ENCODE data around the gene ABHD15. TPM values are rescaled to one million over a fixed set of nuclear protein-coding genes. Genes with fewer than 3 reads are reported as not detected.

ABHD15 gene
- total and polyA plus RNA-seq, 2 experiments from 2014 or later, result 2.4 to 10.1 TPM

- WGBS, 2 experiments (ENCODE audit: low coverage in 1 of 2, low lambda C conversion rate in 2 of 2, missing lambda C conversion rate in 2 of 2), result 72 to 74% methylated on average over 12 of the region's 12 CpGs
- H2AFZ ChIP-seq, result no peak overlapping the region
- TF ChIP-seq EZH2phosphoT487 (IDR thresholded peaks at IDR 0.05; ENCODE audit: insufficient read depth, low read depth) (no peak), EZH2 (IDR thresholded peaks at IDR 0.05; ENCODE audit: insufficient read depth, poor library complexity, severe bottlenecking) (no peak)
- no peak overlapping the region for H3K4me3 ChIP-seq
- H3K4me1 ChIP-seq (ENCODE audit: insufficient read depth), result peaks cover 14% of the 10 kb centered on the region
- no peak overlapping the region for H3K9ac ChIP-seq
- H3K36me3 ChIP-seq (ENCODE audit: low read depth), result no peaks in the 10 kb centered on the region
- no peak overlapping the region for H3K4me2 ChIP-seq (ENCODE audit: unreplicated experiment)
- H4K20me1 ChIP-seq (ENCODE audit: insufficient read depth), result no peaks in the 10 kb centered on the region
- no peak overlapping the region for H3K27ac ChIP-seq
- peaks cover 14% of the 10 kb centered on the region; the same call in 1 of the 2 replicates for H3F3A ChIP-seq (ENCODE audit: insufficient read depth)
- no peaks in the 10 kb centered on the region for H3K79me2 ChIP-seq (ENCODE audit: insufficient read depth)
- in situ Hi-C loops (cut with MboI), result no loop called here
- no peak for DNase-seq
- H3K27me3 ChIP-seq (replicated peaks; ENCODE audit: insufficient read depth), result no peaks in the 10 kb centered on the region
- H3K9me3 ChIP-seq (ENCODE audit: low read depth), result no peaks in the 10 kb centered on the region
- no peaks in the 10 kb centered on the region for H3K9me2 ChIP-seq (ENCODE audit: insufficient read depth)
These were observed 29.3 kb upstream of the ABHD15 start for GRCh38 chr17:29595943-29596774.

DNA sequence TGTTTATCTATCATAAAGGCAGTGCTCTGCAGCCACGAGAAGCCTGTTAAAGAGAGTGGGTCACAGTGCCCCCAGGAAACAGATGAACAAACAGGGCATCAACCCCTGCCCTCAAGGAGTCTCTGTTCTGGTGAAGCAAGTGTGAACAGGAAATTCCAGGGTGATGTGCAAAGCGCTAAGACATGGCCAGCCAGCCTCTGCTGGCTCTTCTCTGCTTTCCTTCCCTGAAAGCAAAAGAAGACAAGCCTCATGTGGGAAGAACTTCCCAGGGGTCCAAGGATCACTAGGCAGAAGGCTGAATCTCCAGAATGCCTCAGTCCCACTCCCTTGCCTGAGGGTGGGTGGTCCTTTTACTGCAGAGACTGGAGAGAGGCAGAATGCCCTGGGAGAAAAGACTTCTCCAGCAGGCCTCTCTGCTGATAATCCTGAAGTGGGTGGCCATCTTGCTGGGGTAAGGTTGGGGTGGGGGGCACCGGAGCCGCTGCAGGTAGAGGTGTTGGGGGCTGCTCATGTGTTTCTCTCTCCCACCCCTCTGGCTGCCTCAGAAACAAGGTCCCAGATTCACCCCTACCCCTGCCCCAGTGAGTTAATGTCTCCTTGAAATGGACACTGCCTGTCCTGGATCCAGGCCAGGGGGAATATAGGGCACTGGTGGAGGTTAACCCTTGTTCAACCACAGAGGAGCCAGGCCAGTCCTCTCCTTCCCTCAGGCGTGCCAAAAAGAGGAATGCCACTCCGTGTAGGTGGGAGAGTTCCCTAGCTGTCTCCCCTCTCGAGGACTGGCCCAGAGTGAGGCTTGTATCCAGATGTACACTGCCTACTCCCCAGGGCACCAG lies 28.5 kb upstream of the ABHD15 start:
- H3K27me3 ChIP-seq (replicated peaks; ENCODE audit: insufficient read depth), result no peaks in the 10 kb centered on the region
- H3K4me1 ChIP-seq (ENCODE audit: insufficient read depth), result peaks cover 17% of the 10 kb centered on the region
- in situ Hi-C loops (cut with MboI), result no loop called here
- no peaks in the 10 kb centered on the region for H3K79me2 ChIP-seq (ENCODE audit: insufficient read depth)
- peak; percentile 62 for DNase-seq
- TF ChIP-seq EZH2 (IDR thresholded peaks at IDR 0.05; ENCODE audit: insufficient read depth, poor library complexity, severe bottlenecking), result no peak
- TF ChIP-seq EZH2phosphoT487 (IDR thresholded peaks at IDR 0.05; ENCODE audit: insufficient read depth, low read depth), result no peak
- no peak overlapping the region for H3K4me3 ChIP-seq
- no peak overlapping the region for H3K4me2 ChIP-seq (ENCODE audit: unreplicated experiment)
- no peaks in the 10 kb centered on the region for H3K36me3 ChIP-seq (ENCODE audit: low read depth)
- H3K27ac ChIP-seq, result no peak overlapping the region
- no peak overlapping the region for H3K9ac ChIP-seq
- no peaks in the 10 kb centered on the region for H4K20me1 ChIP-seq (ENCODE audit: insufficient read depth)
- 44 to 53% methylated on average over 7 of the region's 7 CpGs for WGBS, 2 experiments (ENCODE audit: low coverage in 1 of 2, low lambda C conversion rate in 2 of 2, missing lambda C conversion rate in 2 of 2)
- no peaks in the 10 kb centered on the region for H3K9me2 ChIP-seq (ENCODE audit: insufficient read depth)
- peaks cover 20% of the 10 kb centered on the region; the same call in 1 of the 2 replicates for H3F3A ChIP-seq (ENCODE audit: insufficient read depth)
- no peaks in the 10 kb centered on the region for H3K9me3 ChIP-seq (ENCODE audit: low read depth)
- no peak overlapping the region for H2AFZ ChIP-seq

- Histone ChIP-seq H4K20me1 (ENCODE audit: insufficient read depth) (no peaks in the 10 kb centered on the region), H3K4me3 (no peak overlapping the region; the same call in 1 of the 2 replicates), H2AFZ (no peak overlapping the region), H3K27ac (no peak overlapping the region), H3K79me2 (ENCODE audit: insufficient read depth) (no peaks in the 10 kb centered on the region), H3K4me1 (ENCODE audit: insufficient read depth) (peaks cover 23% of the 10 kb centered on the region), H3K36me3 (ENCODE audit: low read depth) (no peaks in the 10 kb centered on the region), H3K9me2 (ENCODE audit: insufficient read depth) (no peaks in the 10 kb centered on the region), H3K9ac (no peak overlapping the region), H3K27me3 (replicated peaks; ENCODE audit: insufficient read depth) (no peaks in the 10 kb centered on the region), H3K4me2 (ENCODE audit: unreplicated experiment) (no peak overlapping the region), H3F3A (ENCODE audit: insufficient read depth) (peaks cover 20% of the 10 kb centered on the region; the same call in 1 of the 2 replicates), H3K9me3 (ENCODE audit: low read depth) (no peaks in the 10 kb centered on the region)
- no peak for DNase-seq
- TF ChIP-seq EZH2phosphoT487 (IDR thresholded peaks at IDR 0.05; ENCODE audit: insufficient read depth, low read depth), result no peak
- WGBS, 2 experiments (ENCODE audit: low coverage in 1 of 2, low lambda C conversion rate in 2 of 2, missing lambda C conversion rate in 2 of 2), result 82 to 85% methylated on average over 11 of the region's 11 CpGs
- in situ Hi-C loops (cut with MboI), result no loop called here
These were observed 27.8 kb upstream of the ABHD15 start for GRCh38 chr17:29594519-29595090.
